NCI-H226 (cell line): ENCODE data around the gene SOS1.
"Not testable (repeated sequence)": the region's sequence is repeated elsewhere in the genome, so short reads cannot be mapped to it uniquely, and the experiment has no call there.

Experiments used
- DNase-seq: peaks from one replicate; pipeline ENCODE4 v3.0.0-alpha.2; 2015

SOS1 gene

GRCh38 chr2:39099310-39099869 is 21.5 kb downstream of the SOS1 start:
- no peak for DNase-seq

GRCh38 chr2:39095624-39096023 is 25.2 kb downstream of the SOS1 start:
- DNase-seq: no peak

- no peak for DNase-seq
Observed at GRCh38 chr2:39094717-39095363, 26.0 kb downstream of the SOS1 start.

GRCh38 chr2:39093218-39093898 is 27.5 kb downstream of the SOS1 start:
- DNase-seq: no peak

GRCh38 chr2:39091543-39091942 is 29.3 kb downstream of the SOS1 start:
- no peak for DNase-seq

- no peak for DNase-seq
Observed at GRCh38 chr2:39091063-39091462, 29.8 kb downstream of the SOS1 start.

GRCh38 chr2:39080152-39080551 is 40.7 kb downstream of the SOS1 start:
- no peak for DNase-seq

- DNase-seq: no peak
Observed at GRCh38 chr2:39069890-39070465, 50.9 kb downstream of the SOS1 start.

- DNase-seq: no peak
Observed at GRCh38 chr2:39069136-39069515, 51.7 kb downstream of the SOS1 start.

GRCh38 chr2:39068299-39069135 is 52.3 kb downstream of the SOS1 start:
- DNase-seq: no peak

- no peak for DNase-seq
Observed at GRCh38 chr2:39065616-39066015, 55.2 kb downstream of the SOS1 start.

GRCh38 chr2:39062320-39062719 is 58.5 kb downstream of the SOS1 start:
- no peak for DNase-seq

GRCh38 chr2:39061280-39061679 is 59.6 kb downstream of the SOS1 start:
- DNase-seq: no peak

GRCh38 chr2:39059366-39059952 is 61.4 kb downstream of the SOS1 start:
- no peak for DNase-seq

GRCh38 chr2:39058101-39058500 is 62.8 kb downstream of the SOS1 start:
- DNase-seq: no peak

- not testable (repeated sequence) for DNase-seq
Observed at GRCh38 chr2:39052665-39053064, 68.2 kb downstream of the SOS1 start.

- DNase-seq: no peak
Observed at GRCh38 chr2:39050109-39050508, 70.7 kb downstream of the SOS1 start.

GRCh38 chr2:39039072-39039471 is 81.8 kb downstream of the SOS1 start:
- DNase-seq: no peak

GRCh38 chr2:39033980-39034379 is 86.9 kb downstream of the SOS1 start:
- no peak for DNase-seq

- DNase-seq: no peak
Observed at GRCh38 chr2:39027421-39027820, 93.4 kb downstream of the SOS1 start.

GRCh38 chr2:39024833-39025232 is 96.0 kb downstream of the SOS1 start:
- no peak for DNase-seq

- DNase-seq: no peak
Observed at GRCh38 chr2:39023649-39024048, 97.2 kb downstream of the SOS1 start.
